T-helper 22 cell (primary cell): ENCODE data around the gene NARF.

Source experiments
- DNase-seq: peaks from one replicate; pipeline ENCODE4 v3.0.0-alpha.2; 2020; ENCODE audit warnings: low read depth

NARF gene

GRCh38 chr17:82434216-82434565 is 24.4 kb upstream of the NARF start:
- no peak for DNase-seq

GRCh38 chr17:82435103-82435502 is 23.4 kb upstream of the NARF start:
- no peak for DNase-seq

- no peak for DNase-seq
These were observed 22.6 kb upstream of the NARF start for GRCh38 chr17:82435601-82436583.

GRCh38 chr17:82436601-82437324 is 21.8 kb upstream of the NARF start:
- DNase-seq: no peak

GRCh38 chr17:82437325-82437668 is 21.2 kb upstream of the NARF start:
- DNase-seq: no peak

- DNase-seq: no peak
These were observed 19.9 kb upstream of the NARF start for GRCh38 chr17:82438401-82439193.

GRCh38 chr17:82439194-82439828 is 19.2 kb upstream of the NARF start:
- DNase-seq: no peak

- no peak for DNase-seq
These were observed 18.6 kb upstream of the NARF start for GRCh38 chr17:82439829-82440365.

- DNase-seq: no peak
These were observed 18.0 kb upstream of the NARF start for GRCh38 chr17:82440469-82440981.

GRCh38 chr17:82440991-82441627 is 17.4 kb upstream of the NARF start:
- no peak for DNase-seq

- no peak for DNase-seq
These were observed 16.7 kb upstream of the NARF start for GRCh38 chr17:82441691-82442487.

- DNase-seq: no peak
These were observed 15.7 kb upstream of the NARF start for GRCh38 chr17:82442643-82443464.

- no peak for DNase-seq
These were observed 14.9 kb upstream of the NARF start for GRCh38 chr17:82443465-82444283.

GRCh38 chr17:82444284-82444893 is 14.2 kb upstream of the NARF start:
- DNase-seq: no peak

GRCh38 chr17:82444941-82445521 is 13.5 kb upstream of the NARF start:
- DNase-seq: no peak

- DNase-seq: no peak
These were observed 13.0 kb upstream of the NARF start for GRCh38 chr17:82445542-82445941.

- DNase-seq: no peak
These were observed 12.4 kb upstream of the NARF start for GRCh38 chr17:82446124-82446523.

GRCh38 chr17:82446649-82447048 is 11.9 kb upstream of the NARF start:
- no peak for DNase-seq
